ENCODE measurements around the gene MAGOH. TPM values are rescaled to one million over a fixed set of nuclear protein-coding genes. Genes with fewer than 3 reads are reported as not detected.
A peak's percentile ranks its signal among the peaks of the same experiment; 100 is the strongest.

MAGOH gene
- total and polyA plus RNA-seq, 9 of the 15 experiments (the other 6 are each of a cell fraction or from before 2014, with no cell fraction given) = 102 to 342 (median 135) TPM

- 92% methylated on average over 11 of the region's 11 CpGs for WGBS (ENCODE audit: insufficient coverage, low coverage, missing lambda C conversion rate)
- Histone ChIP-seq H3K4me2 (ENCODE audit: insufficient read depth, low read length) (no peak overlapping the region), H3K4me3 (no peak overlapping the region), H3K27me3 (ENCODE audit: control insufficient read depth in 2 of 2, insufficient read depth in 2 of 2, low read length in 2 of 2) (no peaks in the 10 kb centered on the region), H3K9ac (ENCODE audit: insufficient read depth in 1 of 2, low read depth in 2 of 2, low read length in 2 of 2) (0 out of 4 replicates have a peak overlapping the region, but pooled peaks of 1 of the 2 experiments have one; percentile 24), H3K79me2 (ENCODE audit: control insufficient read depth, insufficient read depth, low read length) (no peaks in the 10 kb centered on the region), H3K9me1 (ENCODE audit: control insufficient read depth, insufficient read depth, low read length) (peaks cover 4% of the 10 kb centered on the region), H2AFZ (ENCODE audit: low read depth, low read length) (no peak overlapping the region), H4K20me1 (replicated peaks; ENCODE audit: control insufficient read depth, insufficient read depth, low read length) (peaks cover 7% of the 10 kb centered on the region; the same call in 1 of the 2 replicates), H3K36me3 (ENCODE audit: control insufficient read depth, insufficient read depth, low read length) (peaks cover 96% of the 10 kb centered on the region), H3K9me3 (replicated peaks; ENCODE audit: control insufficient read depth, insufficient read depth, low read depth, low read length) (no peaks in the 10 kb centered on the region), H3K27ac (ENCODE audit: extremely low read depth, low read depth, low read length) (no peak overlapping the region), H3K4me1 (replicated peaks in 1 of 2; ENCODE audit: control insufficient read depth in 2 of 2, insufficient read depth in 2 of 2, low read length in 2 of 2) (peaks cover 0 to 6% of the 10 kb centered on the region in 2 experiments; a peak in 2 of 5 replicates)
- ATAC-seq = no peak
- no peak for TF ChIP-seq PHF21A (IDR thresholded peaks at IDR 0.05; ENCODE audit: borderline replicate concordance, low read depth)
- TF ChIP-seq POLR3A (IDR thresholded peaks at IDR 0.05; ENCODE audit: borderline replicate concordance, extremely low read depth, insufficient read depth, insufficient read length) = no peak
- no peak for TF ChIP-seq TBL1XR1 (IDR thresholded peaks at IDR 0.05; ENCODE audit: low read length in 2 of 2)
- TF ChIP-seq NONO (IDR thresholded peaks at IDR 0.05; ENCODE audit: low read depth in 2 of 2, low read length in 1 of 2) = no peak
- no peak for DNase-seq (ENCODE audit: extremely low read depth in 1 of 4, low spot score in 3 of 4)
- CTCF ChIA-PET (ENCODE audit: low intra/inter-chr PET ratio) = no interaction called here
- BruUV-seq (replicated peaks) = no TSS peak
- intact Hi-C loops (cut with micrococcal nuclease) = no loop called here
- in situ Hi-C loops (cut with MboI) = no loop called here
- FAIRE-seq = no peak
- POLR2A ChIA-PET = interaction anchor here (0.9 to 1.1 kb wide), 2 partner anchors 9 to 21 kb away, joined by 3 read pairs; no protein-coding TSS in a partner anchor
Measured at GRCh38 chr1:53256511-53257453, 18.5 kb upstream of the MAGOH start.

All from K562 (cell line).